MM.1S (cell line): Measurements from ENCODE around the gene RRP15.

Experiments used
- DNase-seq: peaks from one replicate; pipeline ENCODE4 v3.0.0-alpha.2; 2015
- H2AFZ ChIP-seq: fragments of 300-600 bp; sonication (generic); 2 replicates; pipeline ENCODE4 v1.6.0; 2016; ENCODE audit warnings: antibody characterized with exemption, low read length
- H3F3A ChIP-seq: fragments of 300-600 bp; sonication (generic); 2 replicates; pipeline ENCODE4 v1.6.1; 2016; ENCODE audit warnings: mild to moderate bottlenecking, antibody characterized with exemption, low read length, moderate library complexity, mixed read lengths; ENCODE audit not compliant: insufficient read depth
- H3K27ac ChIP-seq: fragments of 300-600 bp; sonication (generic); 2 replicates; pipeline ENCODE4 v1.5.1; 2016; ENCODE audit warnings: mild to moderate bottlenecking, low read length
- H3K27me3 ChIP-seq: fragments of 300-600 bp; sonication (generic); replicated peaks from 2 replicates; pipeline ENCODE4 v1.6.0; 2016; ENCODE audit warnings: low read length; ENCODE audit not compliant: insufficient read depth
- H3K36me3 ChIP-seq: fragments of 300-600 bp; sonication (generic); replicated peaks from 2 replicates; pipeline ENCODE4 v1.6.1; 2016; ENCODE audit warnings: mild to moderate bottlenecking, low read length, mixed read lengths; ENCODE audit not compliant: insufficient read depth
- H3K4me1 ChIP-seq: fragments of 300-600 bp; sonication (generic); 2 replicates; pipeline ENCODE4 v1.6.1; 2016; ENCODE audit warnings: low read length, mixed read lengths
- H3K4me2 ChIP-seq: fragments of 300-600 bp; sonication (generic); 2 replicates; pipeline ENCODE4 v1.6.0; 2016; ENCODE audit warnings: low read depth, low read length
- H3K4me3 ChIP-seq: fragments of 300-600 bp; sonication (generic); 2 replicates; pipeline ENCODE4 v1.5.1; 2016; ENCODE audit warnings: low read length, mixed read lengths
- H3K79me2 ChIP-seq: fragments of 300-600 bp; sonication (generic); 2 replicates; pipeline ENCODE4 v1.6.1; 2016; ENCODE audit warnings: mixed run types, low read length, mixed read lengths
- H3K9ac ChIP-seq: fragments of 300-600 bp; sonication (generic); 2 replicates; pipeline ENCODE4 v1.6.1; 2016; ENCODE audit warnings: low read length, mixed read lengths
- H3K9me2 ChIP-seq: fragments of 300-600 bp; sonication (generic); replicated peaks from 2 replicates; pipeline ENCODE4 v1.6.1; 2016; ENCODE audit warnings: mild to moderate bottlenecking, low read length, mixed read lengths; ENCODE audit not compliant: insufficient read depth
- H3K9me3 ChIP-seq: fragments of 300-600 bp; sonication (generic); replicated peaks from 2 replicates; pipeline ENCODE4 v1.6.1; 2016; ENCODE audit warnings: mild to moderate bottlenecking, low read length, mixed read lengths; ENCODE audit not compliant: insufficient read depth
- H4K20me1 ChIP-seq: fragments of 300-600 bp; sonication (generic); 2 replicates; pipeline ENCODE4 v1.6.1; 2016; ENCODE audit warnings: mild to moderate bottlenecking, low read length, moderate library complexity, mixed read lengths; ENCODE audit not compliant: insufficient read depth
- CTCF ChIP-seq: fragments of 300-600 bp; sonication (generic); IDR thresholded peaks from 2 replicates; pipeline ENCODE4 v1.5.1; 2016; ENCODE audit warnings: antibody characterized with exemption, low read length, mixed read lengths
- EZH2 ChIP-seq: fragments of 300-600 bp; sonication (generic); optimal IDR thresholded peaks from 2 replicates; pipeline ENCODE3; 2017; ENCODE audit warnings: low read depth, mild to moderate bottlenecking, antibody characterized with exemption, low read length, mixed read lengths
- EZH2phosphoT487 ChIP-seq: fragments of 300-600 bp; sonication (generic); IDR thresholded peaks from 2 replicates; pipeline ENCODE4 v1.6.1; 2018; ENCODE audit warnings: antibody characterized with exemption, low read length

The RRP15 gene

GRCh38 chr1:218297867-218298266 is 12.8 kb downstream of the RRP15 start:
- Histone ChIP-seq H3K27ac (no peak overlapping the region), H3K4me2 (no peak overlapping the region), H3K27me3 (no peaks in the 10 kb centered on the region), H3F3A (no peaks in the 10 kb centered on the region), H3K9ac (no peak overlapping the region), H3K4me3 (no peak overlapping the region), H3K9me3 (no peaks in the 10 kb centered on the region), H2AFZ (no peak overlapping the region), H3K79me2 (peaks cover 88% of the 10 kb centered on the region), H3K9me2 (no peaks in the 10 kb centered on the region), H3K36me3 (0 out of 2 replicates have a peak, but pooled peaks cover 5% of the 10 kb centered on the region), H3K4me1 (no peaks in the 10 kb centered on the region), H4K20me1 (peaks cover 5% of the 10 kb centered on the region; the same call in 1 of the 2 replicates)
- DNase-seq = no peak
- TF ChIP-seq CTCF = no peak
- TF ChIP-seq EZH2 = no peak
- no peak for TF ChIP-seq EZH2phosphoT487

DNA sequence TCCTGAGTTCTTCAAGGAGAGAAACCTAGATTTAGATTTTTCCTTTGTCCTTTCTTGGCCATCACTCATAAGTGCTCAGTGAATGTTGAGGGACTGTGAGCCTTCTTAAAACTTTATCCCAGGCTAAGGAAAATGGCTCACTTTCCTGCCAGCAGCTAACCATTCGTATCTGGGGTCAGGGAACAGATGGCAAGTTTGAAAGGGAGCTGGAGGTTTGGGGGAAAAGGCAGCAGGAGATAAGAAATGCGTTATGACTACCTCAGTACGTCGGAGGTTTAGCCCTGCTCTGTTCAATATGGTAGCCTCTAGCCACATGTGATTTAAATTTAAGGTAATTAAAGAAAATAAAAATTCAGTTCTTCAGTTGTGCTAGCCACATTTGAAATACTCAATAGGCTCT is 13.3 kb downstream of the RRP15 start:
- TF ChIP-seq CTCF (no peak), EZH2 (no peak), EZH2phosphoT487 (no peak)
- Histone ChIP-seq H4K20me1 (peaks cover 5% of the 10 kb centered on the region; the same call in 1 of the 2 replicates), H3K79me2 (peaks cover 83% of the 10 kb centered on the region), H2AFZ (no peak overlapping the region), H3K27ac (no peak overlapping the region), H3K9me2 (no peaks in the 10 kb centered on the region), H3K4me1 (no peaks in the 10 kb centered on the region), H3K9me3 (no peaks in the 10 kb centered on the region), H3K27me3 (no peaks in the 10 kb centered on the region), H3K36me3 (0 out of 2 replicates have a peak, but pooled peaks cover 5% of the 10 kb centered on the region), H3K9ac (no peak overlapping the region), H3K4me2 (no peak overlapping the region), H3F3A (no peaks in the 10 kb centered on the region), H3K4me3 (no peak overlapping the region)
- DNase-seq = no peak

DNA sequence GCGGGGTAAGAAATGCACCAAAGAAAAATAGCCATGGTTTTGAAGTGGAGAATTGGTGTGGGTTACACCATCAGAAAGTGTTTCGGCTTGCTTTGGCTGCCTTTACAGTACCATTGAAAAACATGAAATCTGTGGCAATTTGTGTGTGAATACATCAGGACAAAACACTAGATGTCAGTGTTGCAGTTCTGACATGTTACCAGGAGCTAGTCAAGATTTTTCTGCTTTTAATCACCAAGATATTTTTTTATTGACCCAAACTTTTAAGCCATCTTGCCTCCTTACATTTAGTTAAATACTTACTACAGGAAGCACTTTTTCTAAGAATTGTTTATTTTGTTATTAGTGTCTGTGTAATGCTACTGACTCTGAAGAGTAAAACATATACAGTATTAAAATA is 14.3 kb downstream of the RRP15 start:
- Histone ChIP-seq H3F3A (no peaks in the 10 kb centered on the region), H3K27me3 (no peaks in the 10 kb centered on the region), H3K9me3 (no peaks in the 10 kb centered on the region), H3K36me3 (0 out of 2 replicates have a peak, but pooled peaks cover under 1% of the 10 kb centered on the region), H3K79me2 (peaks cover 73% of the 10 kb centered on the region), H3K4me2 (no peak overlapping the region), H3K9me2 (no peaks in the 10 kb centered on the region), H2AFZ (no peak overlapping the region), H3K27ac (no peak overlapping the region), H3K9ac (no peak overlapping the region), H3K4me3 (no peak overlapping the region), H3K4me1 (no peaks in the 10 kb centered on the region), H4K20me1 (peaks cover 5% of the 10 kb centered on the region; the same call in 1 of the 2 replicates)
- no peak for TF ChIP-seq EZH2phosphoT487
- peak; percentile 44 for TF ChIP-seq CTCF
- peak; percentile 34 for DNase-seq
